IMR-90 (cell line): ENCODE data around the gene ADAMTS17.
A peak's percentile ranks its signal among the peaks of the same experiment; 100 is the strongest.

ENCODE experiments used
- BHLHE40 ChIP-seq: fragments of 150-350 bp; IDR thresholded peaks from 2 replicates; pipeline ENCODE4 v1.6.1; 2016; ENCODE audit warnings: mild to moderate bottlenecking, low read depth, low read length
- CEBPB ChIP-seq: IDR thresholded peaks from 2 replicates; pipeline ENCODE4 v1.6.1; 2012; ENCODE audit warnings: low read depth, low read length, improper control_type of control experiment
- CHD1 ChIP-seq: IDR thresholded peaks from 2 replicates; pipeline ENCODE4 v1.6.1; 2012; ENCODE audit warnings: low read depth, low read length, improper control_type of control experiment
- CTCF ChIP-seq: conservative IDR thresholded peaks from 2 replicates; pipeline ENCODE4 v1.5.1; 2012; ENCODE audit warnings: mild to moderate bottlenecking, low read depth, low read length, improper control_type of control experiment
- ELK1 ChIP-seq: fragments of 150-350 bp; IDR thresholded peaks from 2 replicates; pipeline ENCODE4 v1.6.1; 2016; ENCODE audit warnings: low read depth, mild to moderate bottlenecking, low read length, moderate library complexity, borderline replicate concordance
- FOS ChIP-seq: fragments of 150-350 bp; IDR thresholded peaks from 2 replicates; pipeline ENCODE4 v1.6.1; 2016; ENCODE audit warnings: low read depth, low read length
- MAZ ChIP-seq: IDR thresholded peaks from 2 replicates; pipeline ENCODE4 v1.6.1; 2012; ENCODE audit warnings: low read depth, mild to moderate bottlenecking, low read length, improper control_type of control experiment, moderate library complexity, borderline replicate concordance
- NFE2L2 ChIP-seq: fragments of 150-350 bp; IDR thresholded peaks from 2 replicates; pipeline ENCODE4 v1.6.1; 2016; ENCODE audit warnings: low read depth, mild to moderate bottlenecking, low read length
- POLR2A ChIP-seq: IDR thresholded peaks from 2 replicates; pipeline ENCODE4 v1.6.1; 2012; ENCODE audit warnings: mild to moderate bottlenecking, low read depth, low read length
- RAD21 ChIP-seq: IDR thresholded peaks from 2 replicates; pipeline ENCODE4 v1.6.1; 2012; ENCODE audit warnings: low read length, improper control_type of control experiment
- RCOR1 ChIP-seq: IDR thresholded peaks from 2 replicates; pipeline ENCODE4 v1.6.1; 2012; ENCODE audit warnings: mild to moderate bottlenecking, low read length, improper control_type of control experiment; ENCODE audit not compliant: insufficient replicate concordance
- RFX5 ChIP-seq: IDR thresholded peaks from 2 replicates; pipeline ENCODE4 v1.8.0; 2012; ENCODE audit warnings: low read depth, mild to moderate bottlenecking, low read length, moderate library complexity
- SMC3 ChIP-seq: fragments of 150-350 bp; IDR thresholded peaks from 2 replicates; pipeline ENCODE4 v1.6.1; 2016; ENCODE audit warnings: low read depth, mild to moderate bottlenecking, antibody characterized with exemption, low read length, moderate library complexity
- USF2 ChIP-seq: fragments of 150-350 bp; IDR thresholded peaks from 2 replicates; pipeline ENCODE4 v1.6.1; 2017; ENCODE audit warnings: mild to moderate bottlenecking, antibody characterized with exemption, low read length, low read depth

GRCh38 chr15:100383302-100384107 is 41.7 kb upstream of the ADAMTS17 start:
- TF ChIP-seq POLR2A (no peak), CTCF (peak; percentile 20; the same call in 1 of the 2 replicates), CHD1 (no peak), BHLHE40 (no peak), RAD21 (no peak; the same call in 1 of the 2 replicates), NFE2L2 (no peak), SMC3 (no peak), CEBPB (no peak), RCOR1 (no peak), RFX5 (no peak), FOS (no peak), MAZ (no peak), USF2 (no peak), ELK1 (no peak)
